ENCODE results near the gene EMSY. TPM values are rescaled to one million over a fixed set of nuclear protein-coding genes. Genes with fewer than 3 reads are reported as not detected.

Gene EMSY
- total and polyA plus RNA-seq, 2 of the 8 experiments (the other 6 are each of a cell fraction or from before 2014, with no cell fraction given) = 29.6 to 34.6 TPM

GRCh38 chr11:76574879-76575278, 130.1 kb downstream of the EMSY start (continued):
- no peak for TF ChIP-seq CTCF (IDR thresholded peaks at IDR 0.05; ENCODE audit: control extremely low read depth in 1 of 3, insufficient read depth in 1 of 3, low read depth in 1 of 3, low read length in 3 of 3)
- TF ChIP-seq EGR1 (IDR thresholded peaks at IDR 0.05; ENCODE audit: borderline replicate concordance, low read depth, low read length) = no peak
- no peak for TF ChIP-seq SP2 (IDR thresholded peaks at IDR 0.05; ENCODE audit: low read length)
- no peak for TF ChIP-seq NANOG (IDR thresholded peaks at IDR 0.05; ENCODE audit: insufficient read depth, low read depth, low read length, poor library complexity, severe bottlenecking)
- TF ChIP-seq RAD21 (IDR thresholded peaks at IDR 0.05 in 1 of 2, conservative IDR thresholded peaks at IDR 0.05 in 1 of 2; ENCODE audit: low read depth in 2 of 2, low read length in 2 of 2) = no peak
- TF ChIP-seq SIRT6 (IDR thresholded peaks at IDR 0.05; ENCODE audit: low read length) = no peak
- TF ChIP-seq ATF2 (IDR thresholded peaks at IDR 0.05; ENCODE audit: low read length) = no peak
